Endodermal cell (in vitro differentiated cells): ENCODE data around the gene LRRC45. TPM values are rescaled to one million over a fixed set of nuclear protein-coding genes. Genes with fewer than 3 reads are reported as not detected.

ENCODE experiments used
- DNase-seq: peaks from one replicate; pipeline ENCODE4 v3.0.0-alpha.2; 2017
- H3K27ac ChIP-seq: 2 replicates; pipeline ENCODE4 v1.5.1; 2013; ENCODE audit warnings: mild to moderate bottlenecking, low read depth, low read length, moderate library complexity
- H3K27me3 ChIP-seq: 2 replicates; pipeline ENCODE4 v1.6.1; 2013; ENCODE audit warnings: mild to moderate bottlenecking, low read length, moderate library complexity; ENCODE audit not compliant: insufficient read depth, control insufficient read depth, poor library complexity, severe bottlenecking
- H3K36me3 ChIP-seq: 2 replicates; pipeline ENCODE4 v1.7.0; 2013; ENCODE audit warnings: mild to moderate bottlenecking, low read length, moderate library complexity; ENCODE audit not compliant: control insufficient read depth, insufficient read depth
- H3K4me1 ChIP-seq: one replicate; pipeline ENCODE4 v1.7.0; 2013; ENCODE audit warnings: low read length; ENCODE audit not compliant: control insufficient read depth, insufficient read depth
- H3K4me3 ChIP-seq: 2 replicates; pipeline ENCODE4 v1.5.1; 2013; ENCODE audit warnings: mild to moderate bottlenecking, low read length, moderate library complexity
- H3K9ac ChIP-seq: 2 replicates; pipeline ENCODE4 v1.6.1; 2013; ENCODE audit warnings: mild to moderate bottlenecking, low read length, moderate library complexity; ENCODE audit not compliant: poor library complexity, severe bottlenecking; ENCODE audit errors: extremely low read depth
- H3K9me3 ChIP-seq: 2 replicates; pipeline ENCODE4 v1.6.1; 2013; ENCODE audit warnings: mild to moderate bottlenecking, low read length, moderate library complexity; ENCODE audit not compliant: control insufficient read depth
- H3K27ac Mint-ChIP-seq: 2 replicates; pipeline ENCODE4 v1.8.0; 2020; ENCODE audit warnings: mixed read lengths
- H3K27me3 Mint-ChIP-seq: 2 replicates; pipeline ENCODE4 v1.8.0; 2021; ENCODE audit warnings: mild to moderate bottlenecking, mixed read lengths; ENCODE audit not compliant: insufficient read depth
- H3K36me3 Mint-ChIP-seq: 2 replicates; pipeline ENCODE4 v1.8.0; 2020; ENCODE audit warnings: low read depth, mixed read lengths
- H3K4me1 Mint-ChIP-seq: 2 replicates; pipeline ENCODE4 v1.8.0; 2020; ENCODE audit warnings: mixed read lengths
- H3K4me3 Mint-ChIP-seq: 2 replicates; pipeline ENCODE4 v1.8.0; 2020; ENCODE audit warnings: mild to moderate bottlenecking, moderate library complexity, mixed read lengths
- H3K9me3 Mint-ChIP-seq: 2 replicates; pipeline ENCODE4 v1.8.0; 2020; ENCODE audit warnings: mild to moderate bottlenecking, mixed read lengths
- WGBS, 2 experiments: methylation state at CpG; one replicate each; pipeline versions ENCODE4 v1.1.5 to v1.1.7; 2013; ENCODE audit warnings: missing lambda C conversion rate in 2 of 2, mixed read lengths in 1 of 2; ENCODE audit not compliant: insufficient coverage in 1 of 2, insufficient read length in 1 of 2; 5-methylcytosine and 5-hydroxymethylcytosine counted together
- total RNA-seq, 2 donors: library from RNA; stranded (reverse); fragmentation: NEBNext Ultra II Directional in 1 of 2; extraction: Animal tissue kit (Norgen Biotek cat#: 25700) in 1 of 2; gene quantifications; 2 replicates in 1 of 2; 3 replicates in 1 of 2; pipeline ENCODE4 v1.2.1, GENCODE V29; 2021
- TF ChIP-seq, protein P1 (sequence below): fragments of 200-600 bp; sonication (generic); conservative IDR thresholded peaks from 2 replicates; pipeline ENCODE4 v1.5.0; 2021; ENCODE audit warnings: antibody characterized with exemption, mild to moderate bottlenecking

The LRRC45 gene
- total RNA-seq, 2 donors from 2014 or later, result 35.1 to 38.9 TPM

GRCh38 chr17:82060001-82060380 lies 36.9 kb downstream of the LRRC45 start:
- Histone ChIP-seq H3K27me3 (no peaks in the 10 kb centered on the region), H3K4me1 (peaks cover 4% of the 10 kb centered on the region), H3K36me3 (peaks cover 33% of the 10 kb centered on the region), H3K27ac (no peak overlapping the region), H3K9ac (no peak overlapping the region), H3K4me3 (no peak overlapping the region), H3K9me3 (no peaks in the 10 kb centered on the region)
- Mint-ChIP-seq H3K4me3 (no peak overlapping the region), H3K9me3 (no peaks in the 10 kb centered on the region), H3K27ac (no peak overlapping the region), H3K27me3 (no peaks in the 10 kb centered on the region), H3K36me3 (peaks cover 14% of the 10 kb centered on the region), H3K4me1 (no peaks in the 10 kb centered on the region)
- DNase-seq, result no peak
- 90 to 92% methylated on average over 8 to 16 of the region's 16 CpGs for WGBS, 2 experiments
- TF ChIP-seq, protein P1, sequence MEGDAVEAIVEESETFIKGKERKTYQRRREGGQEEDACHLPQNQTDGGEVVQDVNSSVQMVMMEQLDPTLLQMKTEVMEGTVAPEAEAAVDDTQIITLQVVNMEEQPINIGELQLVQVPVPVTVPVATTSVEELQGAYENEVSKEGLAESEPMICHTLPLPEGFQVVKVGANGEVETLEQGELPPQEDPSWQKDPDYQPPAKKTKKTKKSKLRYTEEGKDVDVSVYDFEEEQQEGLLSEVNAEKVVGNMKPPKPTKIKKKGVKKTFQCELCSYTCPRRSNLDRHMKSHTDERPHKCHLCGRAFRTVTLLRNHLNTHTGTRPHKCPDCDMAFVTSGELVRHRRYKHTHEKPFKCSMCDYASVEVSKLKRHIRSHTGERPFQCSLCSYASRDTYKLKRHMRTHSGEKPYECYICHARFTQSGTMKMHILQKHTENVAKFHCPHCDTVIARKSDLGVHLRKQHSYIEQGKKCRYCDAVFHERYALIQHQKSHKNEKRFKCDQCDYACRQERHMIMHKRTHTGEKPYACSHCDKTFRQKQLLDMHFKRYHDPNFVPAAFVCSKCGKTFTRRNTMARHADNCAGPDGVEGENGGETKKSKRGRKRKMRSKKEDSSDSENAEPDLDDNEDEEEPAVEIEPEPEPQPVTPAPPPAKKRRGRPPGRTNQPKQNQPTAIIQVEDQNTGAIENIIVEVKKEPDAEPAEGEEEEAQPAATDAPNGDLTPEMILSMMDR, result no peak

GRCh38 chr17:82060614-82061013 lies 37.5 kb downstream of the LRRC45 start:
- no peak overlapping the region for H3K9ac ChIP-seq
- Mint-ChIP-seq H3K27me3 (no peaks in the 10 kb centered on the region), H3K9me3 (no peaks in the 10 kb centered on the region), H3K27ac (no peak overlapping the region), H3K4me3 (no peak overlapping the region), H3K4me1 (no peaks in the 10 kb centered on the region), H3K36me3 (peaks cover 12% of the 10 kb centered on the region)
- peaks cover 28% of the 10 kb centered on the region for H3K36me3 ChIP-seq
- H3K9me3 ChIP-seq, result no peaks in the 10 kb centered on the region
- 92 to 98% methylated on average over 7 to 14 of the region's 14 CpGs for WGBS, 2 experiments
- peaks cover 4% of the 10 kb centered on the region for H3K4me1 ChIP-seq
- H3K27me3 ChIP-seq, result no peaks in the 10 kb centered on the region
- TF ChIP-seq, protein P1, result no peak
- no peak for DNase-seq
- H3K4me3 ChIP-seq, result no peak overlapping the region
- H3K27ac ChIP-seq, result no peak overlapping the region

- H3K9me3 ChIP-seq, result no peaks in the 10 kb centered on the region
- H3K27me3 Mint-ChIP-seq, result no peaks in the 10 kb centered on the region
- H3K27me3 ChIP-seq, result no peaks in the 10 kb centered on the region
- H3K4me1 Mint-ChIP-seq, result peaks cover 3% of the 10 kb centered on the region
- no peak overlapping the region for H3K27ac ChIP-seq
- H3K9me3 Mint-ChIP-seq, result no peaks in the 10 kb centered on the region
- no peak for DNase-seq
- H3K4me3 Mint-ChIP-seq, result no peak overlapping the region
- WGBS, 2 experiments, result 95 to 96% methylated on average over 16 to 34 of the region's 34 CpGs
- peaks cover 10% of the 10 kb centered on the region for H3K36me3 Mint-ChIP-seq
- H3K4me1 ChIP-seq, result peaks cover 4% of the 10 kb centered on the region
- TF ChIP-seq, protein P1, result no peak
- peaks cover 21% of the 10 kb centered on the region for H3K36me3 ChIP-seq
- no peak overlapping the region for H3K27ac Mint-ChIP-seq
- H3K4me3 ChIP-seq, result no peak overlapping the region
- no peak overlapping the region for H3K9ac ChIP-seq
Observed at GRCh38 chr17:82061047-82061925, 38.2 kb downstream of the LRRC45 start.
